Dermis lymphatic vessel endothelial cell (primary cell): ENCODE results near the gene HNRNPA1L2. TPM values are rescaled to one million over a fixed set of nuclear protein-coding genes. Genes with fewer than 3 reads are reported as not detected.

Source experiments
- total RNA-seq: library from RNA; depleted of rRNA; stranded (reverse); fragments of >200 nt; gene quantifications from 2 replicates; pipeline ENCODE4 v1.2.1, GENCODE V29; 2014

Gene HNRNPA1L2
- total RNA-seq, result 2.9 and 3.4 TPM in 2 replicates

DNA sequence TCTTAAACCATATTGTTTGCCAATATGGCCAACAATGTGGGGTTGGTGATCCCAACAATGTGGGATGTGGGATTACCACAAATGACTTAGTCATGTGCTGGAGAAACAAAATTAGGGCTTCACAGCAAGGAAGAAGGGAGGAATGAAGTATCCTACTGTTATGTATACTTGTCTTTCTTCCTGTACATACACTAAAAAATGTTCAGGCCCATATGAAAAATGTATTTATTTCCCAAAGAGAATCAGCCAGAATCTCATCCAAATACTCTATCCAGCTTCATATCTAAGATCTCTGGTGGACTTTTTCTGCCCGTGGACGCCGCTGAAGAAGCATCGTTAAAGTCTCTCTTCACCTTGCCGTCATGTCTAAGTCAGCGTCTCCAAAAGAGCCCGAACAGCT, at the start of gene HNRNPA1L2:
TSS of gene HNRNPA1L2 (plus strand) at position 301 of the 400 bp plus-strand sequence. CDS start at position 363, 62 bp downstream.

DNA sequence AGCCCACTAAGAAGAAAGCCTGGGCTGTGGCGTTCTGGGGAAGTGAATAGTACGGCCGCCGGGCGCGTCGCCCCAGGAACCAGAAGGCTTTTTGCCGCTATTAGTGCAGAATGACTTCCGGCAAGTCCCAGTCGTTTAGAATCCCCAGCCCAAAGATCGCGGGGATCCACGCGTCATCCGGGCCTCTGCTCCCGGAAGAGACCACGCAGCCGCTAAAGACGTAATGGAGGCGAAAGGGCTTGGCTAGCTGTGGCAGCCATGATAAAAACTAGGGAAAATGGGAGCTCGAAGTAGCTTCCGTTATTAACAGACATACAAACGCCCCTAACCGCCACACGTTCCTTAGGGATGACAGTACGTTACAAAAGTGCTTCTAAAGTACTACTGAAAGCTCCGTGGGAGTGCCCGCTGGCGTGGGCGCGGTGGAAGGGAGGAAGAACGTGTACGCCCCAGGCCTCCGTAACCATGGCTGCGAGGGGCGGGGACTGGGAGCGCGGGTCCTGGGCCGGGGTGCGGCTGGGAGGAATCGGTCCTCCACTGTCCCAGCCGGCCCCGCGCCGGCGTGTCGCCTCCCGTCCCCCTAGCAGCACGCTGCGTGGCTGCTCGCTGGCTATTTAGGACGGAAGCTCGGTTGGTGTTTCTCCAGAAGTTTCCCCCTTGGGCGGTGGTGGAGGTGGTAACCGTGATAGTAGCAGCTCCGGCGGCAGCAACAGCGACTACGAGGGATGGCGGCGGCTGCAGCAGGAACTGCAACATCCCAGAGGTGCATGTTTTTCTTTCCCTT, 10.2 kb downstream of the HNRNPA1L2 start, which contains the start of gene SUGT1:
TSS of gene SUGT1 (plus strand) at position 641 of the 784 bp plus-strand sequence. CDS start at position 726, 85 bp downstream.

Other genes starting within 250 kb of the HNRNPA1L2 start
- 49.3 and 62.4 TPM in 2 replicates for gene THSD1, start 236.3 kb upstream of the HNRNPA1L2 start, total RNA-seq
- gene VPS36, start 191.8 kb upstream of the HNRNPA1L2 start, total RNA-seq, result 27.2 and 29.3 TPM in 2 replicates
- 13.9 and 16.5 TPM in 2 replicates for gene CKAP2, start 187.0 kb upstream of the HNRNPA1L2 start, total RNA-seq
- 26.2 and 41.2 TPM in 2 replicates for gene SUGT1, start 10.4 kb downstream of the HNRNPA1L2 start, total RNA-seq
- not detected in 2 replicates for gene CNMD, start 97.4 kb downstream of the HNRNPA1L2 start, total RNA-seq
- under 0.01 TPM in 1 of 2 replicates, not detected in the other for gene PCDH8, start 206.2 kb downstream of the HNRNPA1L2 start, total RNA-seq